Peyer's patch (tissue), 4 donors: ENCODE data around the gene CCNL2.

ENCODE experiments used
- POLR2A ChIP-seq, 2 donors: fragments of 450-650 bp; IDR thresholded peaks; one replicate each; pipeline ENCODE4 v1.5.1; 2017; ENCODE audit warnings: antibody characterized with exemption in 2 of 2, mild to moderate bottlenecking in 2 of 2, moderate library complexity in 2 of 2
- TF ChIP-seq, protein P1 (sequence below), 6 experiments: fragments of 450-650 bp in 4 of 6; fragments of 200-600 bp in 2 of 6; sonication (generic) in 1 of 6; IDR thresholded peaks; one replicate each; pipeline ENCODE4 v1.5.1; 2017 to 2019; ENCODE audit warnings: antibody characterized with exemption in 6 of 6, mild to moderate bottlenecking in 3 of 6, moderate library complexity in 1 of 6

DNA sequence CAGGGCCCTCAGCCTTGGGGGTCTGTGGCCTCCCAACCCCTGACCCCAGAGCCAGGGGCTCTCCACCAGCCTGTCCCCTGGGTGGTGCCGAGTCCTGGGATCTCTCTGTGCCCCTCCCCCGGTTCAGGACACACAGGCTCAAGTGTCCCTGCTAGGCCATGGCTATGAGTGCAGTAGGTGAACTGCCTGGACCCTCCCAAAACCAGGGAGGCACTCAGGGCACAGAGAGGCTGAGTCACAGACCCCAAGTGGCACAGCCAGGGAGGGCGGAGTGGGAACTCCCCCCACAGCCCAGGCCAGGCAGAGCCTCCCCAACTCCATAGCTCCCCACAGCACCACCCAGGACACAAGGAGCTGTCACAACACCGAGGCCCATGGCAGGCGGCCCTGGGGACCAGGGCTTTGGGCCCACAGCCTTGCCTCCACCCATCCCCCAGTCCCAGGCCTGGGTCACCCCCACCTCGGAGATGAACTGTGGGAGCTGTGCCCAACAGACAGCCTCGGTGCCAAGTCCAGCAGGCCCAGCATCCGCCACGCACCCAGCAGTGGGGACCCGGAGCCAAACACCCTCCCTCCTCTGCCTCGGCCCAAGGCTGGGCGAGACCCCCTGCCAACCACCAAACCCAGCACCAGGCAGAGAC is 53.2 kb downstream of the CCNL2 start:
- TF ChIP-seq, protein P1, sequence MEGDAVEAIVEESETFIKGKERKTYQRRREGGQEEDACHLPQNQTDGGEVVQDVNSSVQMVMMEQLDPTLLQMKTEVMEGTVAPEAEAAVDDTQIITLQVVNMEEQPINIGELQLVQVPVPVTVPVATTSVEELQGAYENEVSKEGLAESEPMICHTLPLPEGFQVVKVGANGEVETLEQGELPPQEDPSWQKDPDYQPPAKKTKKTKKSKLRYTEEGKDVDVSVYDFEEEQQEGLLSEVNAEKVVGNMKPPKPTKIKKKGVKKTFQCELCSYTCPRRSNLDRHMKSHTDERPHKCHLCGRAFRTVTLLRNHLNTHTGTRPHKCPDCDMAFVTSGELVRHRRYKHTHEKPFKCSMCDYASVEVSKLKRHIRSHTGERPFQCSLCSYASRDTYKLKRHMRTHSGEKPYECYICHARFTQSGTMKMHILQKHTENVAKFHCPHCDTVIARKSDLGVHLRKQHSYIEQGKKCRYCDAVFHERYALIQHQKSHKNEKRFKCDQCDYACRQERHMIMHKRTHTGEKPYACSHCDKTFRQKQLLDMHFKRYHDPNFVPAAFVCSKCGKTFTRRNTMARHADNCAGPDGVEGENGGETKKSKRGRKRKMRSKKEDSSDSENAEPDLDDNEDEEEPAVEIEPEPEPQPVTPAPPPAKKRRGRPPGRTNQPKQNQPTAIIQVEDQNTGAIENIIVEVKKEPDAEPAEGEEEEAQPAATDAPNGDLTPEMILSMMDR (IDR thresholded peaks at IDR 0.05), result no peak
- TF ChIP-seq POLR2A (IDR thresholded peaks at IDR 0.05), result no peak
